GM23338 (cell line): ENCODE data around the gene ABHD17B. TPM values are rescaled to one million over a fixed set of nuclear protein-coding genes. Genes with fewer than 3 reads are reported as not detected.

Experiments used
- ATAC-seq: fragments of 200-7000 bp; cut with Tn5 transposase; 3 replicates; pipeline ENCODE4 v1.9.1; 2020
- DNase-seq: peaks from one replicate; pipeline ENCODE4 v3.0.0-alpha.2; 2015; ENCODE audit warnings: low spot score
- H2AFZ ChIP-seq: fragments of 200-600 bp; sonication (generic); 2 replicates; pipeline ENCODE4 v1.8.0; 2016; ENCODE audit warnings: antibody characterized with exemption, mild to moderate bottlenecking, moderate library complexity
- H3F3A ChIP-seq: fragments of 200-600 bp; sonication (generic); replicated peaks from 2 replicates; pipeline ENCODE4 v1.8.0; 2017; ENCODE audit warnings: antibody characterized with exemption, mixed run types, low read depth
- H3K27ac ChIP-seq: fragments of 200-600 bp; sonication (generic); 2 replicates; pipeline ENCODE4 v1.6.1; 2016; ENCODE audit warnings: low read depth
- H3K27me3 ChIP-seq: fragments of 200-600 bp; sonication (generic); 2 replicates; pipeline ENCODE4 v1.8.0; 2016; ENCODE audit warnings: mild to moderate bottlenecking, mixed run types, moderate library complexity; ENCODE audit not compliant: insufficient read depth
- H3K36me3 ChIP-seq: fragments of 200-600 bp; sonication (generic); 2 replicates; pipeline ENCODE4 v1.8.0; 2016; ENCODE audit warnings: mild to moderate bottlenecking; ENCODE audit not compliant: insufficient read depth
- H3K4me1 ChIP-seq: fragments of 200-600 bp; sonication (generic); 2 replicates; pipeline ENCODE4 v1.8.0; 2016; ENCODE audit warnings: mild to moderate bottlenecking, moderate library complexity; ENCODE audit not compliant: insufficient read depth
- H3K4me2 ChIP-seq: fragments of 200-600 bp; sonication (generic); 2 replicates; pipeline ENCODE4 v1.7.1; 2017; ENCODE audit warnings: mixed run types
- H3K4me3 ChIP-seq: fragments of 200-600 bp; sonication (generic); 2 replicates; pipeline ENCODE4 v1.6.1; 2016; ENCODE audit warnings: mixed run types
- H3K79me2 ChIP-seq: fragments of 200-600 bp; sonication (generic); replicated peaks from 2 replicates; pipeline ENCODE4 v1.8.0; 2017; ENCODE audit warnings: mild to moderate bottlenecking; ENCODE audit not compliant: insufficient read depth
- H3K9me2 ChIP-seq: fragments of 200-600 bp; sonication (generic); 2 replicates; pipeline ENCODE4 v1.8.0; 2017; ENCODE audit not compliant: insufficient read depth
- H4K20me1 ChIP-seq: fragments of 200-600 bp; sonication (generic); replicated peaks from 2 replicates; pipeline ENCODE4 v1.8.0; 2017; ENCODE audit warnings: mild to moderate bottlenecking; ENCODE audit not compliant: insufficient read depth
- H3K27ac Mint-ChIP-seq: 2 replicates; pipeline ENCODE4 v1.8.0; 2020; ENCODE audit warnings: inconsistent platforms, mild to moderate bottlenecking, moderate library complexity, mixed read lengths
- H3K27me3 Mint-ChIP-seq: 3 replicates; pipeline ENCODE4 v1.8.0; 2022; ENCODE audit warnings: low read depth, mild to moderate bottlenecking, moderate library complexity, mixed read lengths, inconsistent platforms; ENCODE audit not compliant: insufficient read depth, poor library complexity
- H3K36me3 Mint-ChIP-seq: 3 replicates; pipeline ENCODE4 v1.8.0; 2021; ENCODE audit warnings: low read depth, mild to moderate bottlenecking, inconsistent platforms, moderate library complexity, mixed read lengths
- H3K4me1 Mint-ChIP-seq: 3 replicates; pipeline ENCODE4 v1.8.0; 2020; ENCODE audit warnings: mild to moderate bottlenecking, inconsistent platforms, mixed read lengths
- H3K4me3 Mint-ChIP-seq: 3 replicates; pipeline ENCODE4 v1.8.0; 2021; ENCODE audit warnings: moderate library complexity, mild to moderate bottlenecking, inconsistent platforms, mixed read lengths
- H3K9me3 Mint-ChIP-seq: 3 replicates; pipeline ENCODE4 v1.8.0; 2020; ENCODE audit warnings: moderate library complexity, mild to moderate bottlenecking, inconsistent platforms, mixed read lengths
- CREB1 ChIP-seq: fragments of 250-450 bp; sonication (Bioruptor Pico); IDR thresholded peaks from 2 replicates; pipeline ENCODE4 v1.5.0; 2020; ENCODE audit warnings: low read depth, mild to moderate bottlenecking, moderate library complexity
- CTCF ChIP-seq, 2 experiments: fragments of 200-600 bp in 1 of 2; sonication (generic) in 1 of 2; conservative IDR thresholded peaks; 2 replicates each; pipeline versions ENCODE4 v1.5.1 to v1.6.1; 2016 to 2017; ENCODE audit warnings: antibody characterized with exemption in 2 of 2, low read depth in 2 of 2, mild to moderate bottlenecking in 2 of 2, moderate library complexity in 1 of 2
- ETS1 ChIP-seq: IDR thresholded peaks from 2 replicates; pipeline ENCODE4 v1.6.1; 2016; ENCODE audit warnings: antibody characterized with exemption
- EZH2 ChIP-seq: fragments of 200-600 bp; sonication (generic); IDR thresholded peaks from one replicate; pipeline ENCODE4 v1.8.0; 2017; ENCODE audit warnings: antibody characterized with exemption, mild to moderate bottlenecking, low read depth; ENCODE audit not compliant: unreplicated experiment
- EZH2phosphoT487 ChIP-seq: fragments of 200-600 bp; sonication (generic); IDR thresholded peaks from one replicate; pipeline ENCODE4 v1.8.1; 2018; ENCODE audit warnings: antibody characterized with exemption; ENCODE audit not compliant: unreplicated experiment
- JUNB ChIP-seq: IDR thresholded peaks from one replicate; pipeline ENCODE4 v1.6.1; 2016; ENCODE audit warnings: antibody characterized with exemption; ENCODE audit not compliant: unreplicated experiment
- NANOG ChIP-seq: IDR thresholded peaks from 2 replicates; pipeline ENCODE4 v1.6.1; 2016; ENCODE audit warnings: antibody characterized with exemption, borderline replicate concordance
- POLR2AphosphoS5 ChIP-seq: IDR thresholded peaks from 2 replicates; pipeline ENCODE4 v1.6.1; 2016; ENCODE audit warnings: antibody characterized with exemption, low read depth
- REST ChIP-seq: IDR thresholded peaks from one replicate; pipeline ENCODE4 v1.6.1; 2018; ENCODE audit warnings: antibody characterized with exemption; ENCODE audit not compliant: unreplicated experiment
- STAT1 ChIP-seq: IDR thresholded peaks from one replicate; pipeline ENCODE4 v1.6.1; 2016; ENCODE audit warnings: antibody characterized with exemption; ENCODE audit not compliant: unreplicated experiment
- ZNF114 ChIP-seq: fragments of 250-450 bp; sonication (Bioruptor Pico); IDR thresholded peaks from 2 replicates; pipeline ENCODE4 v1.5.0; 2020; ENCODE audit warnings: mild to moderate bottlenecking, moderate library complexity
- ZNF331 ChIP-seq: fragments of 250-450 bp; sonication (Bioruptor Pico); IDR thresholded peaks from 2 replicates; pipeline ENCODE4 v1.5.0; 2020; ENCODE audit warnings: low read depth, mild to moderate bottlenecking, moderate library complexity
- ZNF462 ChIP-seq: fragments of 250-450 bp; sonication (Bioruptor Pico); IDR thresholded peaks from 2 replicates; pipeline ENCODE4 v1.5.0; 2020; ENCODE audit warnings: mild to moderate bottlenecking, moderate library complexity
- polyA plus RNA-seq: library from polyadenylated mRNA; unstranded; fragments of >200 nt; fragmentation: Nextera tagmentation; extraction: Ambion mirVana; gene quantifications from 2 replicates; pipeline ENCODE4 v1.2.1, GENCODE V29; 2016
- total RNA-seq: library from RNA; depleted of rRNA; stranded (reverse); fragments of >200 nt; shearing (Covaris generic); gene quantifications from 2 replicates; pipeline ENCODE4 v1.2.3, GENCODE V29; 2014

The ABHD17B gene
- total and polyA plus RNA-seq, 2 experiments from 2014 or later: 32.2 to 112 TPM

- H3K4me1 Mint-ChIP-seq: no peaks in the 10 kb centered on the region
- no peak for DNase-seq
Observed at GRCh38 chr9:71858812-71859211, 52.2 kb downstream of the ABHD17B start.

More at GRCh38 chr9:71858812-71859211, 52.2 kb downstream of the ABHD17B start:
- Histone ChIP-seq H3F3A (0 out of 2 replicates have a peak, but pooled peaks cover 9% of the 10 kb centered on the region), H3K79me2 (no peaks in the 10 kb centered on the region), H3K27me3 (no peaks in the 10 kb centered on the region), H3K4me2 (no peak overlapping the region), H3K4me3 (no peak overlapping the region), H3K4me1 (no peaks in the 10 kb centered on the region), H3K36me3 (peaks cover 4% of the 10 kb centered on the region; the same call in 1 of the 2 replicates), H4K20me1 (no peaks in the 10 kb centered on the region; the same call in 1 of the 2 replicates), H3K9me2 (no peaks in the 10 kb centered on the region), H3K27ac (no peak overlapping the region), H2AFZ (no peak overlapping the region)
- H3K9me3 Mint-ChIP-seq: peaks cover 13% of the 10 kb centered on the region
- H3K4me3 Mint-ChIP-seq: no peak overlapping the region
- no peak overlapping the region for H3K27ac Mint-ChIP-seq
- TF ChIP-seq NANOG (no peak), REST (no peak), ZNF114 (CRISPR knock-in tag) (no peak), EZH2phosphoT487 (no peak), STAT1 (no peak), ZNF331 (CRISPR knock-in tag) (no peak), ZNF462 (no peak), POLR2AphosphoS5 (no peak), JUNB (no peak), ETS1 (no peak), EZH2 (no peak), CTCF (conservative IDR thresholded peaks at IDR 0.05; ENCODE audit: low read depth in 2 of 2) (no peak), CREB1 (no peak)
- no peak for ATAC-seq
- H3K27me3 Mint-ChIP-seq: no peaks in the 10 kb centered on the region
- H3K36me3 Mint-ChIP-seq: peaks cover 40% of the 10 kb centered on the region
